ACC112 (cell line): Measurements from ENCODE around the gene PLEKHA5.

Experiments used
- H2AFZ ChIP-seq: fragments of 200-600 bp; sonication (generic); one replicate; pipeline ENCODE4 v1.6.0; 2017; ENCODE audit warnings: antibody characterized with exemption, low read length; ENCODE audit not compliant: unreplicated experiment
- H3K27ac ChIP-seq: fragments of 200-600 bp; sonication (generic); 2 replicates; pipeline ENCODE4 v1.5.1; 2014; ENCODE audit warnings: low read depth, mild to moderate bottlenecking, antibody characterized with exemption, low read length, moderate library complexity
- H3K27me3 ChIP-seq: fragments of 200-600 bp; sonication (generic); 2 replicates; pipeline ENCODE4 v1.6.1; 2014; ENCODE audit warnings: mild to moderate bottlenecking, antibody characterized with exemption, low read length, moderate library complexity, mixed read lengths; ENCODE audit not compliant: insufficient read depth
- H3K36me3 ChIP-seq: fragments of 200-600 bp; sonication (generic); 2 replicates; pipeline ENCODE4 v1.6.1; 2016; ENCODE audit warnings: mild to moderate bottlenecking, antibody characterized with exemption, low read length, moderate library complexity, mixed read lengths; ENCODE audit not compliant: insufficient read depth
- H3K4me1 ChIP-seq: fragments of 200-600 bp; sonication (generic); one replicate; pipeline ENCODE4 v1.6.1; 2016; ENCODE audit warnings: low read length, mixed read lengths; ENCODE audit not compliant: insufficient read depth, unreplicated experiment, control insufficient read depth
- H3K4me3 ChIP-seq: fragments of 200-600 bp; sonication (generic); 2 replicates; pipeline ENCODE4 v1.5.1; 2014; ENCODE audit warnings: mild to moderate bottlenecking, low read depth, low read length
- H3K79me2 ChIP-seq: fragments of 200-600 bp; sonication (generic); one replicate; pipeline ENCODE4 v1.6.0; 2016; ENCODE audit warnings: low read length; ENCODE audit not compliant: control insufficient read depth, unreplicated experiment, insufficient read depth

PLEKHA5 gene

GRCh38 chr12:19212245-19212644, 82.7 kb downstream of the PLEKHA5 start:
- H2AFZ ChIP-seq, result no peak overlapping the region
- no peaks in the 10 kb centered on the region for H3K79me2 ChIP-seq
- H3K27me3 ChIP-seq, result no peaks in the 10 kb centered on the region
- H3K27ac ChIP-seq, result no peak overlapping the region
- H3K4me1 ChIP-seq, result peaks cover 12% of the 10 kb centered on the region
- no peaks in the 10 kb centered on the region; the same call in 1 of the 2 replicates for H3K36me3 ChIP-seq
- no peak overlapping the region for H3K4me3 ChIP-seq

- Histone ChIP-seq H3K27me3 (no peaks in the 10 kb centered on the region), H3K79me2 (peaks cover 5% of the 10 kb centered on the region), H2AFZ (no peak overlapping the region), H3K4me3 (no peak overlapping the region), H3K36me3 (no peaks in the 10 kb centered on the region; the same call in 1 of the 2 replicates), H3K4me1 (peaks cover 3% of the 10 kb centered on the region), H3K27ac (no peak overlapping the region)
These were observed 84.5 kb downstream of the PLEKHA5 start for GRCh38 chr12:19214020-19214419.

- Histone ChIP-seq H3K4me1 (no peaks in the 10 kb centered on the region), H3K4me3 (no peak overlapping the region), H2AFZ (no peak overlapping the region), H3K36me3 (no peaks in the 10 kb centered on the region; the same call in 1 of the 2 replicates), H3K79me2 (peaks cover 6% of the 10 kb centered on the region), H3K27ac (no peak overlapping the region), H3K27me3 (no peaks in the 10 kb centered on the region)
These were observed 85.6 kb downstream of the PLEKHA5 start for GRCh38 chr12:19215115-19215514.

GRCh38 chr12:19217446-19217845, 87.9 kb downstream of the PLEKHA5 start:
- H3K79me2 ChIP-seq, result peaks cover 6% of the 10 kb centered on the region

GRCh38 chr12:19220205-19220604, 90.7 kb downstream of the PLEKHA5 start:
- H2AFZ ChIP-seq, result no peak overlapping the region
- H3K4me1 ChIP-seq, result peaks cover 31% of the 10 kb centered on the region
- peak overlapping the region; percentile 1; the same call in 1 of the 2 replicates for H3K4me3 ChIP-seq
- H3K27ac ChIP-seq, result peak overlapping the region; percentile 79
- no peaks in the 10 kb centered on the region for H3K27me3 ChIP-seq
- H3K36me3 ChIP-seq, result no peaks in the 10 kb centered on the region
- peaks cover 6% of the 10 kb centered on the region for H3K79me2 ChIP-seq

More at GRCh38 chr12:19217446-19217845, 87.9 kb downstream of the PLEKHA5 start:
- Histone ChIP-seq H3K27me3 (no peaks in the 10 kb centered on the region), H3K27ac (no peak overlapping the region), H3K4me3 (no peak overlapping the region), H2AFZ (no peak overlapping the region), H3K4me1 (peaks cover 18% of the 10 kb centered on the region), H3K36me3 (no peaks in the 10 kb centered on the region)

GRCh38 chr12:19220852-19221466, 91.4 kb downstream of the PLEKHA5 start:
- H3K79me2 ChIP-seq, result peaks cover 6% of the 10 kb centered on the region
- peak overlapping the region; percentile 1; the same call in 1 of the 2 replicates for H3K4me3 ChIP-seq
- peaks cover 31% of the 10 kb centered on the region for H3K4me1 ChIP-seq
- H3K36me3 ChIP-seq, result no peaks in the 10 kb centered on the region; the same call in 1 of the 2 replicates
- H3K27ac ChIP-seq, result peak overlapping the region; percentile 79
- no peaks in the 10 kb centered on the region for H3K27me3 ChIP-seq
- no peak overlapping the region for H2AFZ ChIP-seq

GRCh38 chr12:19222558-19222957, 93.0 kb downstream of the PLEKHA5 start:
- H3K36me3 ChIP-seq, result no peaks in the 10 kb centered on the region; the same call in 1 of the 2 replicates
- no peaks in the 10 kb centered on the region for H3K27me3 ChIP-seq
- peaks cover 31% of the 10 kb centered on the region for H3K4me1 ChIP-seq
- peaks cover 6% of the 10 kb centered on the region for H3K79me2 ChIP-seq
- no peak overlapping the region for H2AFZ ChIP-seq
- H3K27ac ChIP-seq, result peak overlapping the region; percentile 30; the same call in 1 of the 2 replicates
- H3K4me3 ChIP-seq, result no peak overlapping the region

GRCh38 chr12:19223018-19223417, 93.5 kb downstream of the PLEKHA5 start:
- Histone ChIP-seq H3K36me3 (no peaks in the 10 kb centered on the region; the same call in 1 of the 2 replicates), H3K27ac (no peak overlapping the region), H2AFZ (no peak overlapping the region)

GRCh38 chr12:19223695-19224094, 94.2 kb downstream of the PLEKHA5 start:
- H3K27ac ChIP-seq, result no peak overlapping the region
- peaks cover 31% of the 10 kb centered on the region for H3K4me1 ChIP-seq
- no peak overlapping the region for H3K4me3 ChIP-seq
- H3K27me3 ChIP-seq, result no peaks in the 10 kb centered on the region
- peaks cover 3% of the 10 kb centered on the region for H3K79me2 ChIP-seq
- no peaks in the 10 kb centered on the region; the same call in 1 of the 2 replicates for H3K36me3 ChIP-seq
- peak overlapping the region; percentile 7 for H2AFZ ChIP-seq

More at GRCh38 chr12:19223018-19223417, 93.5 kb downstream of the PLEKHA5 start:
- H3K27me3 ChIP-seq, result no peaks in the 10 kb centered on the region
- H3K4me3 ChIP-seq, result no peak overlapping the region
- H3K4me1 ChIP-seq, result peaks cover 31% of the 10 kb centered on the region
- peaks cover 5% of the 10 kb centered on the region for H3K79me2 ChIP-seq

- H3K4me1 ChIP-seq, result peaks cover 31% of the 10 kb centered on the region
- H3K4me3 ChIP-seq, result no peak overlapping the region
- H2AFZ ChIP-seq, result no peak overlapping the region
- H3K79me2 ChIP-seq, result no peaks in the 10 kb centered on the region
- no peaks in the 10 kb centered on the region for H3K27me3 ChIP-seq
- no peaks in the 10 kb centered on the region; the same call in 1 of the 2 replicates for H3K36me3 ChIP-seq
- no peak overlapping the region for H3K27ac ChIP-seq
These were observed 95.2 kb downstream of the PLEKHA5 start for GRCh38 chr12:19224746-19225145.
